ENCODE results near the gene BCL2L12. TPM values are rescaled to one million over a fixed set of nuclear protein-coding genes. Genes with fewer than 3 reads are reported as not detected.
"Not testable (repeated sequence)": the region's sequence is repeated elsewhere in the genome, so short reads cannot be mapped to it uniquely, and the experiment has no call there.

BCL2L12 gene
- total RNA-seq, 1 donor from 2014 or later = 49.2 TPM

GRCh38 chr19:49718991-49719390 lies 53.3 kb downstream of the BCL2L12 start:
- H3K36me3 Mint-ChIP-seq = peaks cover 4% of the 10 kb centered on the region
- H3K27ac Mint-ChIP-seq = no peak overlapping the region
- H3K4me1 Mint-ChIP-seq (ENCODE audit: unreplicated experiment) = peaks cover 5% of the 10 kb centered on the region
- no peak for DNase-seq (ENCODE audit: extremely low spot score, unreplicated experiment)
- no peak overlapping the region for H3K4me3 Mint-ChIP-seq
- H3K27me3 Mint-ChIP-seq = no peaks in the 10 kb centered on the region
- no peaks in the 10 kb centered on the region for H3K9me3 Mint-ChIP-seq
- TF ChIP-seq, protein P1, sequence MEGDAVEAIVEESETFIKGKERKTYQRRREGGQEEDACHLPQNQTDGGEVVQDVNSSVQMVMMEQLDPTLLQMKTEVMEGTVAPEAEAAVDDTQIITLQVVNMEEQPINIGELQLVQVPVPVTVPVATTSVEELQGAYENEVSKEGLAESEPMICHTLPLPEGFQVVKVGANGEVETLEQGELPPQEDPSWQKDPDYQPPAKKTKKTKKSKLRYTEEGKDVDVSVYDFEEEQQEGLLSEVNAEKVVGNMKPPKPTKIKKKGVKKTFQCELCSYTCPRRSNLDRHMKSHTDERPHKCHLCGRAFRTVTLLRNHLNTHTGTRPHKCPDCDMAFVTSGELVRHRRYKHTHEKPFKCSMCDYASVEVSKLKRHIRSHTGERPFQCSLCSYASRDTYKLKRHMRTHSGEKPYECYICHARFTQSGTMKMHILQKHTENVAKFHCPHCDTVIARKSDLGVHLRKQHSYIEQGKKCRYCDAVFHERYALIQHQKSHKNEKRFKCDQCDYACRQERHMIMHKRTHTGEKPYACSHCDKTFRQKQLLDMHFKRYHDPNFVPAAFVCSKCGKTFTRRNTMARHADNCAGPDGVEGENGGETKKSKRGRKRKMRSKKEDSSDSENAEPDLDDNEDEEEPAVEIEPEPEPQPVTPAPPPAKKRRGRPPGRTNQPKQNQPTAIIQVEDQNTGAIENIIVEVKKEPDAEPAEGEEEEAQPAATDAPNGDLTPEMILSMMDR (conservative IDR thresholded peaks at IDR 0.05) = no peak

GRCh38 chr19:49719420-49719819 lies 53.7 kb downstream of the BCL2L12 start:
- not testable (repeated sequence) for H3K36me3 Mint-ChIP-seq; H3K4me1 Mint-ChIP-seq (ENCODE audit: unreplicated experiment); H3K4me3 Mint-ChIP-seq; DNase-seq (ENCODE audit: extremely low spot score, unreplicated experiment); H3K9me3 Mint-ChIP-seq; H3K27ac Mint-ChIP-seq; H3K27me3 Mint-ChIP-seq

Small RNAs within 50 kb of the gene (microRNA-seq; reads per million reads assigned to microRNA genes)
- not detected for gene MIR5088

Other genes starting within 250 kb of the BCL2L12 start
- not detected in 2 replicates for gene PTH2, start 242.5 kb upstream of the BCL2L12 start, total RNA-seq (ENCODE audit: low replicate concordance)
- not detected in 2 replicates for gene GFY, start 240.5 kb upstream of the BCL2L12 start, total RNA-seq (ENCODE audit: low replicate concordance)
- gene SLC17A7, start 224.4 kb upstream of the BCL2L12 start, total RNA-seq (ENCODE audit: low replicate concordance) = 0.19 TPM in 1 of 2 replicates, not detected in the other
- gene PIH1D1, start 214.1 kb upstream of the BCL2L12 start, total RNA-seq (ENCODE audit: low replicate concordance) = 83.1 and 93.3 TPM in 2 replicates
- gene ALDH16A1, start 212.7 kb upstream of the BCL2L12 start, total RNA-seq (ENCODE audit: low replicate concordance) = 22.7 and 33.7 TPM in 2 replicates
- gene FLT3LG, start 191.7 kb upstream of the BCL2L12 start, total RNA-seq (ENCODE audit: low replicate concordance) = 1.9 and 2.0 TPM in 2 replicates
- gene RPL13A, start 178.3 kb upstream of the BCL2L12 start, total RNA-seq (ENCODE audit: low replicate concordance) = 3,274 and 3,593 TPM in 2 replicates
- gene RPS11, start 169.5 kb upstream of the BCL2L12 start, total RNA-seq (ENCODE audit: low replicate concordance) = 2,401 and 2,461 TPM in 2 replicates
- 102 and 106 TPM in 2 replicates for gene FCGRT, start 153.3 kb upstream of the BCL2L12 start, total RNA-seq (ENCODE audit: low replicate concordance)
- gene RCN3, start 137.9 kb upstream of the BCL2L12 start, total RNA-seq (ENCODE audit: low replicate concordance) = 4.5 and 12.1 TPM in 2 replicates
- 56.3 and 62.0 TPM in 2 replicates for gene NOSIP, start 85.4 kb upstream of the BCL2L12 start, total RNA-seq (ENCODE audit: low replicate concordance)
- gene PRRG2, start 84.6 kb upstream of the BCL2L12 start, total RNA-seq (ENCODE audit: low replicate concordance) = 5.1 and 5.2 TPM in 2 replicates
- gene PRR12, start 74.8 kb upstream of the BCL2L12 start, total RNA-seq (ENCODE audit: low replicate concordance) = 32.0 and 40.0 TPM in 2 replicates
- gene RRAS, start 25.8 kb upstream of the BCL2L12 start, total RNA-seq (ENCODE audit: low replicate concordance) = 10.6 and 16.0 TPM in 2 replicates
- gene SCAF1, start 23.7 kb upstream of the BCL2L12 start, total RNA-seq (ENCODE audit: low replicate concordance) = 75.0 and 78.1 TPM in 2 replicates
- 81.4 and 86.6 TPM in 2 replicates for gene IRF3, start 76 bp upstream of the BCL2L12 start, total RNA-seq (ENCODE audit: low replicate concordance)
- gene PRMT1, start 11.3 kb downstream of the BCL2L12 start, total RNA-seq (ENCODE audit: low replicate concordance) = 131 and 195 TPM in 2 replicates
- 1.7 and 3.2 TPM in 2 replicates for gene ADM5, start 23.7 kb downstream of the BCL2L12 start, total RNA-seq (ENCODE audit: low replicate concordance)
- gene CPT1C, start 25.2 kb downstream of the BCL2L12 start, total RNA-seq (ENCODE audit: low replicate concordance) = 7.8 and 65.0 TPM in 2 replicates
- not detected in 2 replicates for gene TSKS, start 97.4 kb downstream of the BCL2L12 start, total RNA-seq (ENCODE audit: low replicate concordance)
- 75.2 and 82.9 TPM in 2 replicates for gene AP2A1, start 101.1 kb downstream of the BCL2L12 start, total RNA-seq (ENCODE audit: low replicate concordance)
- 26.8 and 29.3 TPM in 2 replicates for gene FUZ, start 147.4 kb downstream of the BCL2L12 start, total RNA-seq (ENCODE audit: low replicate concordance)
- gene MED25, start 152.4 kb downstream of the BCL2L12 start, total RNA-seq (ENCODE audit: low replicate concordance) = 88.5 and 88.9 TPM in 2 replicates
- gene PTOV1, start 185.2 kb downstream of the BCL2L12 start, total RNA-seq (ENCODE audit: low replicate concordance) = 248 and 388 TPM in 2 replicates
- 72.3 and 125 TPM in 2 replicates for gene PNKP, start 201.6 kb downstream of the BCL2L12 start, total RNA-seq (ENCODE audit: low replicate concordance)
- gene AKT1S1, start 211.4 kb downstream of the BCL2L12 start, total RNA-seq (ENCODE audit: low replicate concordance) = 35.8 and 40.1 TPM in 2 replicates
- gene TBC1D17, start 211.8 kb downstream of the BCL2L12 start, total RNA-seq (ENCODE audit: low replicate concordance) = 33.9 and 45.9 TPM in 2 replicates
- 0.58 and 0.74 TPM in 2 replicates for gene IL4I1, start 231.0 kb downstream of the BCL2L12 start, total RNA-seq (ENCODE audit: low replicate concordance)

Measured in type B pancreatic cell (in vitro differentiated cells).